Neural cell (in vitro differentiated cells): ENCODE results near the gene IFNA7.
"Not testable (repeated sequence)": the region's sequence is repeated elsewhere in the genome, so short reads cannot be mapped to it uniquely, and the experiment has no call there.

Experiments
- CTCF ChIP-seq: fragments of 450-650 bp; IDR thresholded peaks from 2 replicates; pipeline ENCODE4 v1.5.1; 2014; ENCODE audit warnings: antibody characterized with exemption, mild to moderate bottlenecking, moderate library complexity; ENCODE audit not compliant: poor library complexity, severe bottlenecking
- EP300 ChIP-seq: fragments of 450-650 bp; conservative IDR thresholded peaks from 2 replicates; pipeline ENCODE4 v1.6.1; 2014; ENCODE audit warnings: antibody characterized with exemption, mild to moderate bottlenecking, moderate library complexity; ENCODE audit not compliant: poor library complexity, severe bottlenecking
- EZH2 ChIP-seq: fragments of 200-600, 300-800 bp; shearing (Covaris generic), sonication (generic); IDR thresholded peaks from 2 replicates; pipeline ENCODE4 v1.6.1; 2014; ENCODE audit warnings: antibody characterized with exemption, low read length, borderline replicate concordance, mild to moderate bottlenecking; ENCODE audit not compliant: insufficient read depth, poor library complexity, severe bottlenecking
- MXI1 ChIP-seq: fragments of 450-650 bp; conservative IDR thresholded peaks from 2 replicates; pipeline ENCODE4 v1.6.1; 2014; ENCODE audit warnings: antibody characterized with exemption, mild to moderate bottlenecking; ENCODE audit not compliant: poor library complexity, severe bottlenecking
- POLR2AphosphoS5 ChIP-seq: IDR thresholded peaks from 2 replicates; pipeline ENCODE4 v1.6.1; 2012
- RAD21 ChIP-seq: fragments of 450-650 bp; conservative IDR thresholded peaks from 2 replicates; pipeline ENCODE4 v1.6.1; 2014; ENCODE audit warnings: antibody characterized with exemption, mild to moderate bottlenecking, moderate library complexity

GRCh38 chr9:21210782-21211181 lies 8.8 kb upstream of the IFNA7 start:
- TF ChIP-seq CTCF, RAD21, POLR2AphosphoS5, MXI1, EP300, EZH2: not testable (repeated sequence)
